GM12878 (cell line): ENCODE data around the gene UBE2QL1. TPM values are rescaled to one million over a fixed set of nuclear protein-coding genes. Genes with fewer than 3 reads are reported as not detected.

Experiments
- ATAC-seq: fragments of 200-7000 bp; cut with Tn5 transposase; 3 replicates; pipeline ENCODE4 v1.9.1; 2020; ENCODE audit warnings: mild to moderate bottlenecking, moderate library complexity
- BruUV-seq: library from RNA; stranded (reverse); fragments of 400-500 nt; replicated peaks from 2 replicates; lab custom pipeline; 2021; lab: Mats Ljungman, UMichigan
- CTCF ChIA-PET: fragments of 300-600 bp; sonication (Branson Sonifier 250); formaldehyde crosslinking; extraction: SDS; loops from one replicate; lab custom pipeline; 2021; ENCODE audit warnings: inconsistent platforms; lab: Yijun Ruan, JAX
- POLR2A ChIA-PET: fragments of 350-600 bp; formaldehyde crosslinking; extraction: SDS; loops from one replicate; lab custom pipeline; 2021; ENCODE audit warnings: inconsistent platforms; lab: Charles Lee
- RAD21 ChIA-PET: fragments of 300-600 bp; sonication (Branson Sonifier 250); formaldehyde crosslinking; loops from one replicate; lab custom pipeline; 2023; ENCODE audit warnings: antibody characterized with exemption; ENCODE audit not compliant: unreplicated experiment; lab: Charles Lee
- SMC1A ChIA-PET: fragments of 300-600 bp; sonication (Branson Sonifier 250); formaldehyde crosslinking; loops from one replicate; lab custom pipeline; 2023; ENCODE audit not compliant: unreplicated experiment, uncharacterized antibody; lab: Charles Lee
- DNase-seq: peaks from one replicate; pipeline ENCODE4 v3.0.0-alpha.2; 2011; ENCODE audit warnings: low read depth, low spot score
- FAIRE-seq: peaks from 3 replicates; lab custom pipeline; 2011; peaks lifted over from hg19 to GRCh38; lab: Jason Lieb, UNC
- H2AFZ ChIP-seq: 2 replicates; pipeline ENCODE4 v1.6.0; 2011; ENCODE audit warnings: low read depth, low read length, control low read depth; ENCODE audit not compliant: control insufficient read depth
- H3K27ac ChIP-seq: 2 replicates; pipeline ENCODE4 v1.5.1; 2011; ENCODE audit warnings: control low read depth; ENCODE audit not compliant: control insufficient read depth, insufficient read depth
- H3K27me3 ChIP-seq, 2 experiments: replicated peaks in 1 of 2; 2 replicates each; pipeline versions ENCODE4 v1.6.0 to v1.6.1; 2011; ENCODE audit warnings: low read length in 1 of 2; ENCODE audit not compliant: control insufficient read depth in 2 of 2, insufficient read depth in 2 of 2
- H3K36me3 ChIP-seq, 2 experiments: 2 replicates each; pipeline ENCODE4 v1.5.1; 2011; ENCODE audit warnings: low read length in 1 of 2; ENCODE audit not compliant: control insufficient read depth in 2 of 2, insufficient read depth in 2 of 2
- H3K4me1 ChIP-seq: 2 replicates; pipeline ENCODE4 v1.6.1; 2011; ENCODE audit warnings: mild to moderate bottlenecking, low read length, moderate library complexity, mixed read lengths; ENCODE audit not compliant: control insufficient read depth, insufficient read depth
- H3K4me2 ChIP-seq: 2 replicates; pipeline ENCODE4 v1.6.0; 2011; ENCODE audit warnings: control low read depth; ENCODE audit not compliant: control insufficient read depth, insufficient read depth
- H3K4me3 ChIP-seq: fragments of 200-600 bp; sonication (generic); 2 replicates; pipeline ENCODE4 v1.5.1; 2016
- H3K79me2 ChIP-seq: 2 replicates; pipeline ENCODE4 v1.6.0; 2011; ENCODE audit warnings: low read length; ENCODE audit not compliant: control insufficient read depth, insufficient read depth
- H3K9ac ChIP-seq: 2 replicates; pipeline ENCODE4 v1.8.0; 2011; ENCODE audit warnings: low read length, control low read depth, mixed read lengths; ENCODE audit not compliant: control insufficient read depth, insufficient read depth
- H3K9me3 ChIP-seq: replicated peaks from 3 replicates; pipeline ENCODE4 v1.5.1; 2011; ENCODE audit warnings: mild to moderate bottlenecking, low read length; ENCODE audit not compliant: control insufficient read depth, insufficient read depth
- H4K20me1 ChIP-seq: 2 replicates; pipeline ENCODE4 v1.6.0; 2011; ENCODE audit not compliant: control insufficient read depth, insufficient read depth
- HDAC6 ChIP-seq: fragments of 200-600 bp; sonication (generic); IDR thresholded peaks from one replicate; pipeline ENCODE4 v1.8.0; 2017; ENCODE audit warnings: antibody characterized with exemption; ENCODE audit not compliant: unreplicated experiment
- MEF2A ChIP-seq: IDR thresholded peaks from 2 replicates; pipeline ENCODE4 v1.6.1; 2011; ENCODE audit warnings: low read depth, mild to moderate bottlenecking, low read length, moderate library complexity; ENCODE audit not compliant: insufficient read depth
- NKRF ChIP-seq: fragments of 450-650 bp; conservative IDR thresholded peaks from 2 replicates; pipeline ENCODE4 v1.6.1; 2017; ENCODE audit warnings: mild to moderate bottlenecking, moderate library complexity
- POLR2A ChIP-seq: IDR thresholded peaks from 2 replicates; pipeline ENCODE4 v1.6.1; 2011; ENCODE audit warnings: low read depth, mild to moderate bottlenecking, low read length
- WGBS: methylation state at CpG from one replicate; pipeline ENCODE4 v1.1.6; 2016; ENCODE audit warnings: low lambda C conversion rate; ENCODE audit not compliant: insufficient replicate concordance, insufficient coverage; ENCODE audit errors: missing lambda C conversion rate; 5-methylcytosine and 5-hydroxymethylcytosine counted together
- in situ Hi-C: fragments of 300-500 bp; cut with MboI; formaldehyde crosslinking; loops from 9 replicates; pipeline ENCODE4 v1.14.3; 2018; ENCODE audit warnings: mixed read lengths
- intact Hi-C: fragments of 100-400 bp; cut with micrococcal nuclease; formaldehyde crosslinking; loops from one replicate; pipeline ENCODE4 v1.14.2; 2022; ENCODE audit not compliant: unreplicated experiment
- polyA plus RNA-seq, 11 experiments: library from polyadenylated mRNA; depleted of rRNA in 4 of 11; unstranded in 6 of 11; stranded (reverse) in 5 of 11; fragments of >200 nt; fragmentation: Nextera tagmentation in 4 of 11; fragmentation: Illumina TruSeq in 1 of 11; extraction: Ambion mirVana in 4 of 11; extraction: Trizol in 1 of 11; gene quantifications; 1 replicate in 1 of 11; 2 replicates in 10 of 11; pipeline versions ENCODE4 v1.2.1 to v1.2.3, GENCODE V29; 2011 to 2016; ENCODE audit warnings: inconsistent platforms in 2 of 11, missing spikeins in 2 of 11, low read depth in 1 of 11
- total RNA-seq, 4 experiments: library from RNA; depleted of rRNA in 3 of 4; stranded (reverse); fragments of >200 nt in 3 of 4; fragmentation: Illumina TruSeq in 1 of 4; extraction: Trizol in 1 of 4; gene quantifications; 2 replicates each; pipeline versions ENCODE4 v1.2.1 to v1.2.3, GENCODE V29; 2013 to 2021

Gene UBE2QL1
- total and polyA plus RNA-seq, 10 of the 15 experiments (the other 5 are each of a cell fraction or from before 2014, with no cell fraction given), result 0.03 to 0.62 (median 0.04) TPM; not detected in 6

GRCh38 chr5:6453937-6454560 is 5.4 kb downstream of the UBE2QL1 start:
- ATAC-seq, result no peak
- no peak for FAIRE-seq
- no peak for TF ChIP-seq POLR2A
- no peak for TF ChIP-seq HDAC6
- no peak for TF ChIP-seq MEF2A
- no peak for TF ChIP-seq NKRF
- ChIA-PET CTCF (interaction anchor here (1.3 kb wide), 1 partner anchor 957 kb away, joined by 4 read pairs; no protein-coding TSS in a partner anchor), RAD21 (no interaction called here), SMC1A (interaction anchor here (1.1 kb wide), 1 partner anchor 32 kb away, joined by 4 read pairs; no protein-coding TSS in a partner anchor), POLR2A (no interaction called here)
- no peaks in the 10 kb centered on the region for H3K36me3 ChIP-seq
- no peak overlapping the region for H3K4me3 ChIP-seq
- no peak overlapping the region for H3K9ac ChIP-seq
- H3K9me3 ChIP-seq, result no peaks in the 10 kb centered on the region; the same call in 2 of the 3 replicates
- H3K79me2 ChIP-seq, result no peaks in the 10 kb centered on the region
- no peaks in the 10 kb centered on the region for H3K4me1 ChIP-seq
- intact Hi-C loops, result loop anchor here (10.0 kb wide), 1 partner anchor 959 kb away; no protein-coding TSS in a partner anchor
- H2AFZ ChIP-seq, result no peak overlapping the region
- no peak for DNase-seq
- in situ Hi-C loops, result no loop called here
- H3K27ac ChIP-seq, result no peak overlapping the region
- peaks cover 1 to 19% of the 10 kb centered on the region in 2 experiments for H3K27me3 ChIP-seq
- no peak overlapping the region for H3K4me2 ChIP-seq
- BruUV-seq, result no TSS peak
- 2% methylated on average over 2 of the region's 2 CpGs for whole genome bisulfite sequencing
- H4K20me1 ChIP-seq, result no peaks in the 10 kb centered on the region; the same call in 1 of the 2 replicates
